GM12872 (cell line): ENCODE results near the gene SPDEF.

Experiments used
- CTCF ChIP-seq: IDR thresholded peaks from 3 replicates; pipeline ENCODE4 v1.5.1; 2011; ENCODE audit warnings: low read depth, mild to moderate bottlenecking, low read length, moderate library complexity; ENCODE audit not compliant: insufficient read depth

The SPDEF gene

DNA sequence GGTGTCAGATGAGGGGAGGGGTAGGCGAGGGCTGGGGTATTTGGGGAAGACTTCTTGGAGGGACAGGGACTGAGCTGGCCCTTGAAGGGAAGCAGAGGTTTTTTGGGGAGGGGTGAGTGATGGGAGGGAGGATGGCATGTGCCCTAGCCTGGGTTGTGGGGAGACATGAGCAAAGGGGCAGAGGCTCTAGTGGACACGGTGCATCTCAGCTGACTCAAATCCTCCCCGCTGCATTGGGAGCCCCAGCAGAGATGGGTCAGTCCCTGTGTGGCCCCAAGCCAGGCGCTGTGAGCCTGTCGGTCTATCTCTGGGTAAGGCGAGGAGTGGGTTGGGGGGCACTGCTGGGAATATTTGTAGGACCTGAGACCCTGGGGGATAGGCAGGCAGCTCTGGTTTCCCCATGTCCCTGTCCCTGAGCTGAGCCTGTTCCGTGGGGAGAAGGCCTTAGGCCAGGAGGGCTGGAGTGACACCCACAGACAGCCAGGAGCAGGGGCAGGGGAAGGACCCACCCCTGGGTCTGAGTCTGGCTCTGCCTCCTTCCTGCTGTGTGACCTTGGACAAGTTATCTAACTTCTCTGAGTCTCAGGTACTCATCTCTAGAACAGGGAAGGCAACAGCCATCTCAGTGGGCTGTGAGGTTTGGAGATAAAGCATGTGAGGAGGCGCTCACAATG is 36.0 kb downstream of the SPDEF start:
- TF ChIP-seq CTCF, result no peak

DNA sequence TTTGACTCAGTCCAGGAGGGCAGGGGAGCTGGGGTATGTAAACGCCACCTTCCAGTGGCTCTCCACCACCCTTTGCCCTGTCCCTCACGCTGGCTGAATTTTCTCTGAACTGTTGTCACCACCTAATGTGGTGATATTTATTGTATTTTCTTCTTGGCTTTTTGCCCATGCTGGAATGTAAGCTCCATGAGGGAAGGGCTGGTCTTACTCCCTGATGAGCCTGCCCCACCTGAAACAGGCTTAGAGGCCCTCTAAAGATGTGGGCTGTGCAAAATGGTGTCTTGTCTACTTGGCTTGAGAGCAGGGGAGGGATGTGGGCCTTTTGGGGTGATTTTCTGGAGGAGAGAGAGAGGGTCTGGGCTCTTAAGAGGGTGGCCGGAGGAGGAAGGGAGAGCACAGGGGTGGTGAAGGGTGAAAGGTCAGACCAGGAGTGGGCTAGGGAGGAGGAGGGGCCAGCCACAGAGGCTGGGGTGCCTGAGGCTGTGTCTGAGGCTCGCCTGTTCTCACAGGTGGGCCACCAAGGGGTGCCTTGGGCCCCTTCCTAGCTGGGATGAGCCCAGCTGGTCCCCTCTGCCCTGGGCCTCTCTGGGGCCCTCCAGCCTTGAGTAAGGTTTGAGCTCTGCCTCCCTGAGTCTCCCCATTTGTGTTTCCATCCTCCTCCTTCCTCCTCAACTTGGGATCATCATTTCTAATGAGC is 37.3 kb downstream of the SPDEF start:
- TF ChIP-seq CTCF, result no peak

DNA sequence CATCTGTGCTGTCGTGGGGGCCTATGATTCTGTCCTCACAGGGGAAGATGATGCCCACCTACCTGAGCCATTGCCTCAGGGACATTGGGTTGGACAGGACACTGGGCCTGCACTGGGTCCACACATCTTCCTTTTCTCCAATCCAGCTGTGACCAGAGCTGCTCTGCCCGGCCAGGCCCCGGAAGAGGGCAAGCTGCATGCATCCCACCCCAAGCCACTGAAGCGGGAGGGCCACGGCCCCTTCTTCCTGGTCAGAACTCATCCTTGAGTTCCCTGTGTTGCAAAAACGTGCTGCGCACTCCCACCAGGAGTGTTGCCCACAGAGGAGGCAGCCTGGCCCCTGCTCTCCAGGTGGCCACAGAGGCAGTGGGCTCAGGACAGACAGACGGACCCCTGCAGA is 38.2 kb downstream of the SPDEF start:
- TF ChIP-seq CTCF, result no peak

GRCh38 chr6:34517461-34517881 is 38.7 kb downstream of the SPDEF start:
- TF ChIP-seq CTCF, result no peak

- no peak for TF ChIP-seq CTCF
These were observed 39.5 kb downstream of the SPDEF start for GRCh38 chr6:34516391-34517324.

- TF ChIP-seq CTCF, result no peak
These were observed 40.4 kb downstream of the SPDEF start for GRCh38 chr6:34515473-34516387.
